HG03432 (cell line): ENCODE results near the gene TCEA2.

Experiments
- ATAC-seq: cut with Tn5 transposase; IDR thresholded peaks from one replicate; pipeline ENCODE4 v1.9.1; 2021; ENCODE audit warnings: mild to moderate bottlenecking, moderate library complexity; ENCODE audit not compliant: unreplicated experiment

The TCEA2 gene

DNA sequence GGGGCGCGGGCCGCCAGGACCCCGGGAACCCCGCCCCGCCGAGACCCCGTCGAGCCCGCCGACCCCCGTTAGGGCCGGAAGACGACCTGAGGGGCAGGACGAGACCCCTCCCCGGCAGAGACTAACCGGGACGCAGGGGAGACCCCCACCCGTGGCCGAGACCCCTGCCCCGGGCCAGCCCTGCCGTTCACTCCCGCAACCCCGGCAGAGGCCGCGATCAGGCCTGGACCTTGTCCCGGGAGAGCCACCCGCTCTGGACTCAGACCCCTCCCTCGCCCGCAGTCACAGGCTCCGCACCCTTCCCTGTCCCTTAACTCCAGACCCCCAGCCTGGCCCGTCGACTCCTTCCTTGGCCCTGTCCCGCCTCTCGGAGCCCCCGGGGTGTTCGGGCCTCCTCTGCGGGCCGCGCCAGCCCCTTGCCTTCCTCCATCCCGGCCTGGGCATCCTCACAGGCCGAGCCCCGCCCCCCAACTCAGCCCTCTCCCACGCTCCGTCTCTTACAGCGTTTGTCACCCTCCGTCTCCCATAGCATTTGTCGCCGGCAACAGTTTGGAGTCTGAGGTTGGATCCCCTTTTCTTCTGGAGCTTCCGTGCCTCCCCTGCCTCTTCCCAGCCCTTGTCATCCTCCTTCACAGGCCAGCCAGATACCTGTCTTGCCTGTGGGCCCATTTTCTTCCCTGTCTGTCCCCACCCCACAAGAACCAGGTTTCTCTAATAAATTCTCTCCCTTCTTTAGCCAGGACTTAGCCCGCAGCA lies 569 bp downstream of the TCEA2 start:
- no peak for ATAC-seq

DNA sequence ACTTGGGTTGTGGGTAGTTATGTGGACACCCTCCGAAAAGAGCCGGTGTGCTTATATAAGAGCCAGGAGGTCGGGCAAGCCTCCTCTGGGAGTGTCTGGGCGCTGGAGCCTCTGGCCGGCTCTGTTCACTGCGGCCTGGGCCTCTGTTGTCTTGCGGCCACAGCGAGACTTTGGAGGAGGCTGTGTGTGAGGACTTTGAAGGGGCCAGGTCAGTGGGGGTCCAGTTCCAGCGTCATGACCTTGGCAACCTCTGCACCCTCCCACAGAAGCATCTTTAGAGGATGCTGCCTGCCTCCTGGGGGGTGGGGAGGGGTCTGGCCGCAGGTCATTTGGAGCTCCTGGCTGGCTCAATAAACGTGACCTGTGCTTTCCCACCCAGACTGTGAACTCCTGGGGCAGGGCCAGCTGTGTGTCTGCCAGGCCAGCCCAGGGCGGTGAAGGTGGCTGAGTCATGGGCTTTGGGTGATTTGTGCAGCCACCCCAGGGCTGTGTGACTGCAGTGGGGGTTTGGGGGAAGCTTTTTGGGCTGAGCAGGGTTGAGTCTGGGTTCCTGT lies 1.2 kb downstream of the TCEA2 start:
- ATAC-seq: no peak

GRCh38 chr20:64065062-64065973 lies 2.3 kb downstream of the TCEA2 start:
- ATAC-seq: no peak

GRCh38 chr20:64065974-64066343 lies 3.0 kb downstream of the TCEA2 start:
- no peak for ATAC-seq

- no peak for ATAC-seq
These were observed 4.1 kb downstream of the TCEA2 start for GRCh38 chr20:64067005-64067632.

DNA sequence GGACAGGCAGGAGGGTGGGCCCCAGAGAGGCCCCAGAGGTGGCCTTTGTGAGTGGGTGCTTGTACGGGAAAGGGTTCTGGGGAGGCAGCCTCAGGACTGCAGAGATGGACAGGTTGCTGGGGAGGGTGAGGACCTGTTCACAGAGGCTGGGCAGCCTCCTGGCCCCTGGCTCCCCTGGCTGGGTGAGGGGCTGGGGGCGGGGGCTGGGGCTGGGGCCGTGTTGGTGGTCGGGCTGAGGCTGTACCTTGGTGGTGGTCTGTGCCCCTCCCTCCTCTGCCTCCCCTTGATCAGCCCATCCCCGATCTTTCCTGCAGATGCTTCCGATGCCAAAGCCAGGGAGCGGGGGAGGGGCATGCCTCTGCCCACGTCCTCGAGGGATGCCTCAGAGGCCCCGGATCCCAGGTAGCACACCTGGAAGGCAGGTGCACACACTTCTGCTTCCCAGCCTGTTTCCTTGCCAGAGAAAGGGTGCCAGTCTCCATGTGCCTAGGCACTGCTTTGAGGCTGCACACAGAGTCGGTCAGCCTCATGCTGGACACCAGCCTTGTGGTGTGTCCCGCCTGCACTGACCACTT lies 4.8 kb downstream of the TCEA2 start:
- no peak for ATAC-seq

DNA sequence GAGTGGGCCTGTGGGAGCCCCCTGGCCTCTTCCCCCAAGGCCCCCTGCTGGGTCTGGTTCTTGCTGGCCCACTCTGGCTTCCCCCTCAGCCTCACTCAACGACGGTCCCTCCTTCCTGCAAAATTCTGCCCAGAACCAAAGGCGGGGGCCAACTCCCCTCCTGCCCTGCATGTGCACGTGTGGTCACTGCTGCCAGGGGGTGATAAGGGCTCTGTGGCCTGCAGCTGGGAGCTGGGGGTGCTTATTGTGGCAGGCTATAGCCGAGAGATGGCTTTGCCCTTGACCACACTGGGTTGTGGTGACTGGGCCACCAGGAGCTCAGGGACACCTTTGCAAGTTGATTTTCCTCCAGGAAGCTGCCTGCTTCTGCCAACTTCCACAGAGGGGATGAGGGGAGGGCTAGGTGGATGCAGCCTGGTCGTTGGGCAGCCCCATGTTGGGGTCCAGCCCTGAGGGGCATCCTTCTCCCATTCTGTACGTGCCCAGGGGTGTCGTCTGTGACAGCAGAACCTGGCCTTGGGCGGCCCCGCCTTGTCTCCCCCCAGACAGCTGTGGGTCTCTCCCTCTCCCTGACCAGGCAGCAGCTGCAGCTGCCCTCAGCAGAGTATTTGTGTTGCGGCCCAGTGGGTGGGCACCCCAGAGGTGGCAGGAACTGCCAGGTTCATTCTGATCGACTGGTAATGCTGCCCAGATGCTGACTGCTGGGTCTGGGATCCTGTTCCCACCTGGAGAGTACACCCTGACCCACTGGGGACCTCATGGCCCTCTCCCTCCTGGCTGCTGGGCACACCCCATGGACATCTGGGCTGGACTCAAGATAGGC lies 5.6 kb downstream of the TCEA2 start:
- ATAC-seq: no peak

- ATAC-seq: no peak
These were observed 6.2 kb downstream of the TCEA2 start for GRCh38 chr20:64069209-64069613.

GRCh38 chr20:64069614-64070243 lies 6.7 kb downstream of the TCEA2 start:
- no peak for ATAC-seq

DNA sequence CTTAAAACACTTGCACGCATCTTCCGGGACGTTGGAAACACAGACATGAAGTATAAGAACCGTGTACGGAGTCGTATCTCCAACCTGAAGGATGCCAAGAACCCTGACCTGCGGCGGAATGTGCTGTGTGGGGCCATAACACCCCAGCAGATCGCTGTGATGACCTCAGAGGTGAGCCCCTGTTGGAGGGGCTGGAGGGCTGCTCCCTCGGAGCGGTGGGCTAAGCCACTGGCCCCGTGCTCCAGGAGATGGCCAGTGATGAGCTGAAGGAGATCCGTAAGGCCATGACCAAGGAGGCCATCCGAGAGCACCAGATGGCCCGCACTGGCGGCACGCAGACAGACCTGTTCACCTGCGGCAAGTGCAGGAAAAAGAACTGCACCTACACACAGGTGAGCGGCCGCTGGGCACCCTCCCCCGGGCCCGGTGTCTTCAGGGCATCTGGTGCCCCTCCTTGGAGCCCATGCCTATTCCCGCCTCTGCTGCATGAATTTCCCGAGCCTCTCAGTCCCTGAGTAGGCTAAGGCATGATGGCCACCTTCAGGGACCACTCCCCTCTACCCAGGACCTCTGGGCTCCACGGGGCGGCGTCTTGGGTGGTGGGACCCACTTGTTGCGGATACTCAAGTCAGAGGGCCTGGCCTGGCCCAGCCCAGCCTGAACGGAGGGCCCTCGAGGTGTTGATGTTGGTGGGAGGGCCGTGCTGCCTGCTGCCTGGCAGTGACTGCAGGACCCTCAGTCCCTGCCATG lies 7.4 kb downstream of the TCEA2 start:
- no peak for ATAC-seq

- no peak for ATAC-seq
These were observed 8.6 kb downstream of the TCEA2 start for GRCh38 chr20:64071341-64072332.

DNA sequence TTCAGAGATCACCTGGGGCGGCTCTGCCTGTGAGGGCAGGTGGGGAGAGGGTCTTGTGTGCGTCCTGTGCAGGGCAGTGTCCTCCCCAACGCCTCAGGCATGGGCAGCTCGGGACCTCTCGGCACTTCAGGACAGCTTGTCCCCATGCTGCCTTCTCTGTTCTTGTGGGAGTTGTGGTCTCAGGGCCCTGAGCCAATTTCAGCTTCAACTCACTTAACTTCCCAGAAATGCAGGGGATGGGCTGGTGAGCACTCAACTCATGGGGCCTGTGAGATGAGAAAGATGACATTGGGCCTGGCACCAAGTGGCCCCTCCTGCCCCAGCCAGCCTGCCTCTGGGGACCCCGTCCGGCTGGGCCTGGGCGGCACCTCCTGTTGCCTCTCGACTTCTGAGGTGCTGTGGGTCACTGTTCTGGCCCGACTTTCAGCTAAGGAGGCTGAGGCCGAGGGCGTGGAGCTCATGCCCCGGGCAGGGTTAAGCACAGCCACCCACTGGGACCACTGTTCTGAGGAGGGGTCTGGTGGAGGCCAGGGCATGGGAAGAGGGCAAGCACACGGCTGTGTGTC lies 9.6 kb downstream of the TCEA2 start:
- no peak for ATAC-seq

DNA sequence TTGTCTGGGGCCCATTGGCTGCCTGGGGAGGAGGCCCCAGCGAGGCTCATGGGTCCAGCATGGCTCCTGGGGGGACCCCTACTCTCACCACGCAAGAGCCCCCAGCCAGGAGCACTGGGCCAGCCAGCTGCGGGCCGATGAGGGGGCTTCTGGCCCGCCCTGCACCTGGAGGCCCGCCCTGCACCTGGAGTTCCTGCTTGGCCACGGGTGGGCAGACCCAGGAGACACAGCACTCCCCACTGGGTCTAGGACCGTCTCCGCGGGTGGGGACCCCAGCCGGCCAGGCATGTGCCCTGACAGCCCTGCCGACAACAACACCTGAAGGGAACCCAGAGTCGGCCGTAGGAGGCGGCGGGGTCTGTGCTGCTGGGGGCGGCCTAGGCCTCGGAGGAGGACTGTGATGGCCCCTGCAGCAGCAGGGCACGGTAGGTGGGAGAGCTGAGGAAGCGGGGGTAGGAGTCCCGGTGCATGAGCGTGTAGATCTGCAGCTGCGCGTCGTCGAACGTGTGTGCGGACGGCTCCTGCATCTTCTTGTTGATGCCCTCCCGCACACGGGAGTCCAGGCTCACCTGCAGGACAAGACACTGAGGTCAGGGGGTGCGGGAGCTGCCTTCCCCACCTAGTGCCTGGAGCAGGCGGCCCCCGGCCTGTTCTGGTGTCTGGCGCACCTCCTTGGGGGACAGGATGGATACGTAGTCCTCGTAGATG lies 10.6 kb downstream of the TCEA2 start:
- ATAC-seq: no peak

DNA sequence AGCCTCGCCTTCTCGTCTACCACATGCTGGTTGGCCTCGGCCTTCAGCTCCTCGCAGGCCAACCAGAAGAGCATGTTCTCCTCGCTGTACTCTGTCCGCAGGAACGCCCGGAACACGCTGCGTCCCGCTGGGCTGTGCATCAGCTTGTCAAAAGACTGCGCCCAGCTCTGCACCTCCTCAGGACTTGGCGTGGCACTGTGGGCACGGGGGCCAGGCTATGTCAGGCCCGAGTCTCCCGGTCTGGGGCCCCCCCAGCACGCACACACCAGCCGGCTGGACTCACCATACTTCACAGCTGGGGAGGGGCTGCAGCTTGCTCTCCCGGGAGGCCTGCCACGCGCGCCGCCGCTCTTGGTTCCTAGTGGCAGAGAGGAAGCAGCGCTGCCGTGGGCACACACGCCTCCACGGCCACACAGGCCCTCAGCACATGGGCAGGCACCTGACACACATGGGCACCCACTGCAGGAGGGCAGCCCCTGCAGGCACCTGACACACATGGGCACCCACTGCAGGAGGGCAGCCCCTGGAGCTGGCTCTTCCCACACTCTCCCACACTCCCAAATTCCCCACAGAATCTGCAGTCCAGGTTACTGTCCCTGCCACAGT lies 11.3 kb downstream of the TCEA2 start:
- no peak for ATAC-seq

DNA sequence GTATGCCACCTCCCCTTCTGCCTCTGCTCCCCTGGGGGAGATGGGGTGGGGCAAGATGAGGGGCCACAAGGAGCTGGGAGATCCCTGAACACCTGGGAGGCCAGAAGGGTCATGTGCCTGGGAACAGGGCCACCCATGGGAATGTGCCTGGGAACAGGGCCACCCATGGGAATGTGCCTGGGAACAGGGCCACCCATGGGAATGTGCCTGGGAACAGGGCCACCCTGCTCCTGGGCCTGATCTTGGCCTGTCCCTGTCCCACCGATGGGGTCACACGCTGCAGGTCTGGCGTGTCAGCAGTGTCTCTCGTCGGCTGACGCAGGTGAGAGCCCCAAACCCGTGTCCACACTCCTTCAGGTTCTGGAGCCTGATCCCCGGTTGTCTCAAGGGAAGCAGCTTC lies 12.0 kb downstream of the TCEA2 start:
- ATAC-seq: no peak

- ATAC-seq: no peak
These were observed 12.6 kb downstream of the TCEA2 start for GRCh38 chr20:64075556-64075955.
